DMS114 treated with DMSO at 0.1 percent for 48 hours (cell line): ENCODE measurements around the gene CNTN4.
"Not testable (repeated sequence)": the region's sequence is repeated elsewhere in the genome, so short reads cannot be mapped to it uniquely, and the experiment has no call there.

ENCODE experiments used
- DNase-seq: peaks from one replicate; lab custom pipeline; 2025; ENCODE audit not compliant: unreplicated experiment; lab: John Stamatoyannopoulos, UW

The CNTN4 gene

GRCh38 chr3:2774481-2775249 is 676.0 kb downstream of the CNTN4 start:
- no peak for DNase-seq

DNA sequence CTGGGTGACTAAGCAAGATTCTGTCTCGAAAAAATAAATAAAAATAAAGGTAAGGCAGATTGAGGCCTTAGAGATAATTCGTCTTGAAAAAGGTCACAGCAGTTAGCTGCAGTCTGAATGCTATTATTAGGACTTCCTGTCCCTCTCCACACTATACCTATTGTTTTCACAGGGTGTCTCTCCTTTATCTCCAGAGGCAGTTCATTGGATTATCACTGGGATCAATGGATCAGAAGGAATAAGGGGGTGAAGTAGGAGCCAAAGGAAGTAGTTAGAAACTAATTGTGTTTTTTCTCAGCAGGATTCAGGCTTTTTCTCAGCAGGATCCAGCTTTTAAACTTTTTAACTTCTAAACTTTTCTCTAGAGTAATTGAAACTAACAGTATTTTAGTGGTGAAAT is 684.6 kb downstream of the CNTN4 start:
- no peak for DNase-seq

GRCh38 chr3:2784627-2785026 is 686.0 kb downstream of the CNTN4 start:
- no peak for DNase-seq

DNA sequence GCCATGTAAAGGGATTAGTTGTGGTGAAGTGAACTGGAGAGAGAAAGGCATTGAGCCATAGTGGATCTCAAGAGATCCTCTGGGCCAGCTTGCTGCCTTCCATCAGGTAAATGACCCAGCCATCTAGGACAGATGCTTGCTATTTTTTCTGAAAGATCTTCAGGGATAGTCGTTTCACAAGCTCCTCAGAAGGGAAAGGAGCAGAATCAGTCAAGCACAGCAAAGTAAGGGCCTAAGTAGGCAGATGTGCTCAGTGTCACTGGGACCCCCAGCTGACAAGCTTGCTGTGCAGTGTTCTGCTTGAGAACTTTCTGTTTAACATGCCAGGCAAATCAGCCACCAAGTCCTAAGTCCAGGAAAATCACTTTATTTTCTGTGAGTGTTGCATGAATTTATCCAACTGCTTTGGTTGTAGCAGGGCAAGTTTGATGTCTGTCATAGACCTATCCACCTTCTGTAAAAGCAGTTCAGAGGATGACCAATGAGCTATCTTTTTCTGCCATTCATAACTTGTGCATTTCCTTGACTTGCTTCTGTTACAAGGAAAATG is 691.7 kb downstream of the CNTN4 start:
- DNase-seq = no peak

GRCh38 chr3:2792432-2792831 is 693.8 kb downstream of the CNTN4 start:
- DNase-seq = no peak

GRCh38 chr3:2793987-2794386 is 695.3 kb downstream of the CNTN4 start:
- DNase-seq = no peak

- DNase-seq = no peak
These were observed 703.8 kb downstream of the CNTN4 start for GRCh38 chr3:2802429-2802828.

DNA sequence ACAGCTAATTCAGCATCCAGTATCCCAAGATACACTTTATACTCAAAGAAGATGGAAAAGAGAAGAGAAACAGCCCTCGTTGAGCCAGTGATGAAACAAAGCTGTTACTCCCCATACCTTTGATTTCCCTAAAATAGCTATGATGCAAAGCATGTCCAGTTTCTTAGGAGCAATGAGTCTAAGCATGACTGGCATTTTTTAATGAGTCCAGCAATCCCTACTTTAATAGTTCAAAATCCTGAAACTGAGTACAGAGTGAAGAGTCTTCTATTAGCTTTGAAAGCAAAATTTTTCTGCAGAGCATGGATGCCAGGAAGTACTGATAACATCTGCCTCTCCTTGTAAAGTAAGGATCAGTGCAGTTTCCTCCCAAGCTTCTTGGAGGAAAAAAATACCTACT is 708.8 kb downstream of the CNTN4 start:
- DNase-seq = no peak

GRCh38 chr3:2810723-2811122 is 712.1 kb downstream of the CNTN4 start:
- no peak for DNase-seq

DNA sequence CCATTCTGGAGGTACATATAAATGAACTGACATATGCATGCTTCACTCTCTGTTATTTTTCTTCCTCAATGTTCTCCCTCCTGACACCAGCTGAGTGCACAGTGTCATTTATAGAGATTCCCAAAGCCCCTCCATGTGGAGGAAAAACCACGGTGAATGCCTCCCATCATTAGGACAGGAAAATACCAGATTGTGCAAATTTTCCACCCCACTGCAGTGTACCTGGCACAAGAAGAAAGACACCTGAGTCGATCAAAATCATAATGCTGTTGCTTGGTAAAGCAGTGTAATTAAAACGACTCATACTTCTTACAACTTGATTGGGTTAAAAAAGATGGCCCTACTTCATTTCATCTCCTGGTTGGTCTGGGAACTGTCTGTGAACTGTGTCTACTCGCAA is 720.9 kb downstream of the CNTN4 start:
- DNase-seq = no peak

GRCh38 chr3:2820982-2821381 is 722.3 kb downstream of the CNTN4 start:
- not testable (repeated sequence) for DNase-seq

DNA sequence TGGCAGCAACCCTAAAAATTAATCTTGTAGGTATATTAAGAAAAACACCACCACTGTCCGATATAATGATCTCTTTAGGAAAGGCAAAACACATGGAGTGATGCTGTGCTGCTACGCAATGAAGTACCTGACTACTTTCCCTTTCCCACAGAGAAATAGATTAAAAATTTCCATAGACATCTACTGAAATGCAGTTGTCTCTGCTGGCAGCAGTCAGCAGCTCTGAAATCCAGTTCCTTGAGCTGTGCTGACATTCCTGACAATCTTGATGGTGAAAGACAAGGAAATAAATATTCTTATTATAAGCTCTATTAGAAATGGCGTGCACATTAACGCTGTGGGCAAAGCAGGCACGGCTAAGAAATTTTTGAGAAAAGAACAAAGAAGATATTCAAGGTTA is 723.9 kb downstream of the CNTN4 start:
- no peak for DNase-seq

- no peak for DNase-seq
These were observed 724.4 kb downstream of the CNTN4 start for GRCh38 chr3:2823031-2823430.

DNA sequence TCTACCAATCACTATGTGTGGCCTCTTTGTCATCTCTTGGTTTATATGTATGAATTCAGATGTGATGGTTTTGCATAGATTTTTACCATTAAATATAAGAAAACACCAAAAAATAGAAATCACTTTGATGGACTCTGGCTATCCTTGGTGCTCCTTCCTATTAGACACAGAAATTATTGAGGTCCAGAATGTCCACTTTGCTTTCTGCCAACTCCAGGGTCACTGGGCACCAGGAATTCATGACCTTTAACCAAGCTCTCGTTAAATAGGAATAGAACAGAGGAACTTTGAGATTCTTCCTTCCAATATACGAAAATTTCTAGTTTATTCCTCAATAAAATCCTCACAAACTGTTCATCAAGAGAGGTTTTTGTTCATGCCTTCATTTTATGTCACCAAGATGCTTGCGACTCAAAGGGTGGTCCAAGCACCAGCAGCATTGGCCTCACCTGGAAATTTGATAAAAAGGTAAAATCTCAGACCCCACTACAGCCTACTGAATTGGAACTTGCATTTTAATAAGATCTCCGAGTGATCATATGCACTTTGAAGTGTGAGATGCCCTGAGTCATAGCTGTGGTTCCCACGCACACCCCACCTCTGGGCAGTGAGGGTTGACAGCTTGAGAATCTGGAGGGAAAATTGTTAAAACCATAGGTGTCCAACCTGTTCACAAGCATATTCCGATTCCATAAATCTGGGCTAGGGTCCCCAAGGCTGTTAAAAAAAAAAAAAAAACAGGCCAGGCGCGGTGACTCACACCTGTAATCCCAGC is 725.0 kb downstream of the CNTN4 start:
- no peak for DNase-seq

- no peak for DNase-seq
These were observed 727.4 kb downstream of the CNTN4 start for GRCh38 chr3:2826036-2826435.

DNA sequence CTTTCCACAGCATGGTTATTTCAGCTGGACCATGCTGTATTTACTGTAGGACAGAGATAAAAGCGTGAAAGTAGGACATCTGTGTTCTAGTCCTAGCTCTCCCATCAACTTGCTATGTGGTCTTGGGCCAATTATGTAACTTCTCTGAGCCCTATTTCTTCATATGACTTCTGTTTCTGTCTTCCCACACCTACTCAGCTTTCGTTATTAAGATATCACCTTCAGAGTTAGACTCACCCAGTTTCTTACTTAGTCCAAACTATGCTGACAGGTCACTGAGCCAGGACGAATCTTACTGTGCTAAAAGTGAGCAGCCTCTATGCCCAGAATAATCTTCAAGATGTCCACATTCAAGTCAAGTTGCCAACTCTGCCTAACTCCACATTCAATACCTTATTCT is 727.8 kb downstream of the CNTN4 start:
- DNase-seq = no peak

- no peak for DNase-seq
These were observed 738.6 kb downstream of the CNTN4 start for GRCh38 chr3:2837239-2837638.

DNA sequence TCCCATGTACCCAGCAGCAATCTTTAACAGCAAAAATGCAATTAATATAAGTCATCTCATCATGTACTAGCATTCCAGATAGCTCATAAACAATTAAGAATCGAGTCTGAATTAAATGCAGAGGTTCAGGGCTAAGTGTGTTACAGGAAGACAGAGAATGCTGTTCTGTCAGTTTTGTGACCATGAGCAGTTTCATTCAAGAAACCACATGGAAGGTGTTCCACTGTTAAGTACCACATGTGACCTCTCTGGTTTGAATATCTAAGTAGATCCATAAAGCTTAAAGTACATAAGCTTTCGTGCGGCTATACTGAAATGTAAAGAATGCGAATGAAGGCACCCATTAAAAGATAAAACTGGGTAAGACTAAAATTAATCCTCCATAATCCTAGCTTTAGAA is 739.2 kb downstream of the CNTN4 start:
- no peak for DNase-seq

GRCh38 chr3:2838546-2839157 is 740.0 kb downstream of the CNTN4 start:
- no peak for DNase-seq

DNA sequence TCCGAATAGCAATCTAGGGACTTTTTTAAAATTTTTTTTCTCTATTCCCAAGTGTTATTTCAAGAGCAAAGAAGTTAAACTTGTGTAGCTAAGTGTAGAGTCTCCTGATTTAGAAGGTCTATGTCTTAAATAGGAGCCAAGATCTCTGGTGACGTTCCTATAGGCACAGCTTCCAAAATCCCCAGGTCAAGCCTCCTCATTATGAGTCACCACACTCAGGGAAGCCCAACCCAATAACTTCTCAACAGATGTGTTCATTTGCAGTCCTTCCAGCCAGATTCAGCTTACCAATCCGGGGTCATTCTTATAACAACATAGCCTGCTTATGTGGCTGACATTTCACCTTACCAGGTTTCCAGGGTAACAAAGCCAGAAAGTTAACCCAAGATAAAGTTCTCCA is 741.2 kb downstream of the CNTN4 start:
- DNase-seq = no peak

GRCh38 chr3:2847062-2847841 is 748.6 kb downstream of the CNTN4 start:
- no peak for DNase-seq
